B cell (primary cell): ENCODE results near the gene UBE2L5. TPM values are rescaled to one million over a fixed set of nuclear protein-coding genes. Genes with fewer than 3 reads are reported as not detected.

Experiments used
- ATAC-seq: fragments of 200-7000 bp; cut with Tn5 transposase; one replicate; pipeline ENCODE4 v1.10.0; 2021; ENCODE audit warnings: low read depth, mild to moderate bottlenecking, moderate number of reproducible peaks, moderate library complexity
- CTCF ChIA-PET: fragments of 350-600 bp; sonication (Branson Sonifier 250); formaldehyde crosslinking; loops from one replicate; lab custom pipeline; 2021; ENCODE audit warnings: antibody characterized with exemption, inconsistent platforms; lab: Charles Lee
- POLR2A ChIA-PET: fragments of 350-600 bp; sonication (Branson Sonifier 250); formaldehyde crosslinking; loops from one replicate; lab custom pipeline; 2021; ENCODE audit warnings: antibody characterized with exemption; lab: Charles Lee
- DNase-seq: peaks from one replicate; pipeline ENCODE4 v3.0.0; 2013
- H2AFZ ChIP-seq: 2 replicates; pipeline ENCODE4 v1.6.1; 2012; ENCODE audit warnings: mild to moderate bottlenecking, low read depth, low read length; ENCODE audit not compliant: insufficient read depth, poor library complexity, severe bottlenecking
- H3K27ac ChIP-seq, 2 donors: 1 replicate in 1 of 2; 2 replicates in 1 of 2; pipeline ENCODE4 v1.5.1; 2012 to 2013; ENCODE audit warnings: low read length in 2 of 2, mild to moderate bottlenecking in 2 of 2, moderate library complexity in 1 of 2
- H3K27me3 ChIP-seq, 4 experiments: fragments of 200-600 bp in 1 of 4; sonication (generic) in 1 of 4; replicated peaks in 1 of 4; 1 replicate in 2 of 4; 2 replicates in 2 of 4; pipeline versions ENCODE4 v1.6.1 to v1.7.0; 2013 to 2016; ENCODE audit warnings: low read length in 3 of 4, mild to moderate bottlenecking in 2 of 4, mixed read lengths in 1 of 4, moderate library complexity in 1 of 4; ENCODE audit not compliant: insufficient read depth in 4 of 4, control insufficient read depth in 3 of 4; ENCODE audit errors: control extremely low read depth in 1 of 4
- H3K36me3 ChIP-seq, 2 experiments: replicated peaks in 1 of 2; 1 replicate in 1 of 2; 2 replicates in 1 of 2; pipeline versions ENCODE4 v1.6.1 to v1.7.1; 2013; ENCODE audit warnings: low read length in 1 of 2; ENCODE audit not compliant: insufficient read depth in 2 of 2, control insufficient read depth in 1 of 2; ENCODE audit errors: control extremely low read depth in 1 of 2, extremely low read depth in 1 of 2
- H3K4me1 ChIP-seq, 2 donors: fragments of 200-600 bp in 1 of 2; sonication (generic) in 1 of 2; 1 replicate in 1 of 2; 2 replicates in 1 of 2; pipeline versions ENCODE4 v1.5.1 to v1.6.1; 2013 to 2017; ENCODE audit warnings: low read length in 2 of 2; ENCODE audit not compliant: control insufficient read depth in 2 of 2, insufficient read depth in 2 of 2
- H3K4me2 ChIP-seq: replicated peaks from 2 replicates; pipeline ENCODE3; 2012; ENCODE audit warnings: mild to moderate bottlenecking, low read depth, low read length; ENCODE audit not compliant: poor library complexity, severe bottlenecking
- H3K4me3 ChIP-seq, 5 experiments: fragments of 200-600 bp in 1 of 5; sonication (generic) in 1 of 5; 1 replicate in 3 of 5; 2 replicates in 2 of 5; pipeline versions ENCODE4 v1.5.1 to v1.7.0; 2011 to 2016; ENCODE audit warnings: low read length in 4 of 5, mild to moderate bottlenecking in 4 of 5, low read depth in 2 of 5, control low read depth in 1 of 5, moderate library complexity in 1 of 5; ENCODE audit not compliant: insufficient read depth in 1 of 5; ENCODE audit errors: control extremely low read depth in 1 of 5, extremely low read depth in 1 of 5
- H3K79me2 ChIP-seq: fragments of 200-600 bp; sonication (generic); one replicate; pipeline ENCODE4 v1.6.0; 2016; ENCODE audit warnings: low read length; ENCODE audit not compliant: control insufficient read depth, insufficient read depth
- H3K9ac ChIP-seq: fragments of 200-600 bp; sonication (generic); 2 replicates; pipeline ENCODE4 v1.6.1; 2017; ENCODE audit warnings: mild to moderate bottlenecking, low read length, moderate library complexity
- H3K9me3 ChIP-seq, 3 donors: one replicate each; pipeline versions ENCODE4 v1.6.1 to v1.7.1; 2013; ENCODE audit warnings: low read length in 2 of 3; ENCODE audit not compliant: control insufficient read depth in 2 of 3, insufficient read depth in 1 of 3; ENCODE audit errors: control extremely low read depth in 1 of 3
- H4K20me1 ChIP-seq: 2 replicates; pipeline ENCODE4 v1.6.0; 2012; ENCODE audit warnings: mild to moderate bottlenecking, low read length; ENCODE audit not compliant: insufficient read depth, control insufficient read depth, poor library complexity, severe bottlenecking
- H3K27ac Mint-ChIP-seq: one replicate; pipeline ENCODE4 v1.8.0; 2021; ENCODE audit warnings: mixed read lengths
- H3K27me3 Mint-ChIP-seq: one replicate; pipeline ENCODE4 v1.8.0; 2021; ENCODE audit warnings: mixed read lengths
- H3K4me1 Mint-ChIP-seq: one replicate; pipeline ENCODE4 v1.8.0; 2021; ENCODE audit warnings: mixed read lengths
- H3K4me3 Mint-ChIP-seq: one replicate; pipeline ENCODE4 v1.8.0; 2021; ENCODE audit warnings: mixed read lengths
- H3K9me3 Mint-ChIP-seq: one replicate; pipeline ENCODE4 v1.8.0; 2022; ENCODE audit warnings: mixed read lengths; ENCODE audit not compliant: insufficient read depth
- CTCF ChIP-seq: fragments of 200-600 bp; IDR thresholded peaks from one replicate; pipeline ENCODE4 v1.8.0; 2022; ENCODE audit warnings: antibody characterized with exemption, mild to moderate bottlenecking
- EZH2 ChIP-seq: IDR thresholded peaks from 2 replicates; pipeline ENCODE4 v1.6.1; 2012; ENCODE audit warnings: borderline replicate concordance, low read depth, mild to moderate bottlenecking, moderate library complexity, low read length; ENCODE audit not compliant: insufficient read depth, poor library complexity, severe bottlenecking
- WGBS: methylation state at CpG from one replicate; pipeline ENCODE4 v1.1.5; 2013; ENCODE audit warnings: missing lambda C conversion rate; ENCODE audit not compliant: insufficient coverage; 5-methylcytosine and 5-hydroxymethylcytosine counted together
- intact Hi-C: fragments of 100-400 bp; cut with micrococcal nuclease; formaldehyde crosslinking; loops from one replicate; pipeline ENCODE4 v1.10.0; 2022
- polyA plus RNA-seq: library from polyadenylated mRNA; depleted of rRNA; stranded (reverse); fragments of >200 nt; gene quantifications from 2 replicates; pipeline ENCODE4 v1.2.3, GENCODE V29; 2012
- total RNA-seq, 2 donors: library from RNA; stranded (reverse); fragments of 120-200 nt in 1 of 2; gene quantifications; 1 replicate in 1 of 2; 2 replicates in 1 of 2; pipeline versions ENCODE4 v1.2.3 to v1.2.4, GENCODE V29; 2013 to 2022

UBE2L5 gene
- total and polyA plus RNA-seq, 2 donors (not counting 1 experiment from before 2014, with no cell fraction given): 0.16 to 0.57 TPM

- H3K9ac ChIP-seq: peak overlapping the region; percentile 59
- WGBS: 0% methylated on average over 3 of the region's 5 CpGs
- H3K27me3 Mint-ChIP-seq: no peaks in the 10 kb centered on the region
- intact Hi-C loops: loop anchor here (1.0 kb wide), 1 partner anchor 19 kb away; no protein-coding TSS in a partner anchor
- no peaks in the 10 kb centered on the region for H3K9me3 ChIP-seq
- ATAC-seq: peak; percentile 68
- no peaks in the 10 kb centered on the region for H3K9me3 Mint-ChIP-seq
- peak overlapping the region; percentile 91 for H3K4me3 Mint-ChIP-seq
- no peaks in the 10 kb centered on the region for H3K36me3 ChIP-seq
- peak overlapping the region; percentile 94 for H3K27ac Mint-ChIP-seq
- peaks cover 54 to 63% of the 10 kb centered on the region in 2 donors for H3K4me1 ChIP-seq
- TF ChIP-seq EZH2 (no peak), CTCF (no peak)
- peaks cover 5% of the 10 kb centered on the region for H3K79me2 ChIP-seq
- no peaks in the 10 kb centered on the region for H4K20me1 ChIP-seq
- H3K4me3 ChIP-seq: peak overlapping the region; percentile 24 to 54 (median 38)
- DNase-seq: peak; percentile 83
- peak overlapping the region; percentile 57 to 79 for H3K27ac ChIP-seq
- H3K4me2 ChIP-seq: peak overlapping the region; percentile 79
- no peaks in the 10 kb centered on the region for H3K27me3 ChIP-seq
- peaks cover 65% of the 10 kb centered on the region for H3K4me1 Mint-ChIP-seq
- POLR2A ChIA-PET: interaction anchor here (1.0 to 2.5 kb wide), 6 partner anchors 17 to 241 kb away, joined by 3 to 12 read pairs (median 5); partner anchors contain the start of gene USPL1
- H2AFZ ChIP-seq: peak overlapping the region; percentile 52
- CTCF ChIA-PET: interaction anchor here (0.5 to 8.9 kb wide), 14 partner anchors 9 to 360 kb away, joined by 3 to 93 read pairs (median 3); partner anchors contain the start of gene UBE2L5
These were observed 45.6 kb upstream of the UBE2L5 start for GRCh38 chr13:30376426-30377311.
